Inflammatory macrophage treated with lipopolysaccharide for 4 hours (primary cell): ENCODE results near the gene ZFYVE28.
"Not testable (repeated sequence)": the region's sequence is repeated elsewhere in the genome, so short reads cannot be mapped to it uniquely, and the experiment has no call there.

ENCODE experiments used
- DNase-seq: peaks from one replicate; pipeline ENCODE4 v3.0.0-alpha.2; 2020

Gene ZFYVE28

DNA sequence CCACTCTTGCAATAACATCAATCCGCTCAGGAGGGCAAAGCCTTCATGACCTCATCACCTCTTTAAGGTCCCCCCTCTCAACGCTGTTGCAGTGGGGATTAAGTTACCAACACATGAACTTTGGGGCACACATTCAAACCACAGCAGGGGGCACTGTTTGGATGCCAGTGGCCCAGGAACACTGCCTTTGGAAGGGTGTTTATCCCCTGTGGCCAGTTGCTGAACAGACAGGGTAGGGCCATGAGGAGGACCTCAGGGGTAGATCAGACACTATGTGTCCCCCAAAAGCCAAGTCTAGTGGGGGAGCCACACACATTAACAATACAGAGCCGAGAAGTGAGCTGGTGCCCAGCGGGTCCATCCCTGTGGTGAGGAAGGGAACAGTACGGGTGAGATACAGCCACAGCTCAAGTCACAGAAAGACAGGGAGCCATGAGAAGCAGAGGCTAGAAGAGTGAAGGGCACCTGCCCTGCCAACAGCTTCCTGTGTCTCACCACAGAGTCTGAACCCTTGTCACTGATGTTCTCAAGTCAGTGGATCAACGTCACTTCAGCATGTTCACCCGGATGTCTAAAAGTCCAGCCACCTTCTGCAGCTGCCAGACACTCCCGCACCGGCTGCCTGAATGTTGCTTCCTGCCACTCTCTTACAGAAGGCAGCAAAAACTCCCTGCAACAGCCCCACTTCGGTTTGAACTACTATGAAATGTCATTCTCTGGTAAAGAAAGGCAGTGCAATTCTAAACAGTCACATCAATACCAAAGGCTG lies 136.7 kb downstream of the ZFYVE28 start:
- DNase-seq = peak; percentile 13

DNA sequence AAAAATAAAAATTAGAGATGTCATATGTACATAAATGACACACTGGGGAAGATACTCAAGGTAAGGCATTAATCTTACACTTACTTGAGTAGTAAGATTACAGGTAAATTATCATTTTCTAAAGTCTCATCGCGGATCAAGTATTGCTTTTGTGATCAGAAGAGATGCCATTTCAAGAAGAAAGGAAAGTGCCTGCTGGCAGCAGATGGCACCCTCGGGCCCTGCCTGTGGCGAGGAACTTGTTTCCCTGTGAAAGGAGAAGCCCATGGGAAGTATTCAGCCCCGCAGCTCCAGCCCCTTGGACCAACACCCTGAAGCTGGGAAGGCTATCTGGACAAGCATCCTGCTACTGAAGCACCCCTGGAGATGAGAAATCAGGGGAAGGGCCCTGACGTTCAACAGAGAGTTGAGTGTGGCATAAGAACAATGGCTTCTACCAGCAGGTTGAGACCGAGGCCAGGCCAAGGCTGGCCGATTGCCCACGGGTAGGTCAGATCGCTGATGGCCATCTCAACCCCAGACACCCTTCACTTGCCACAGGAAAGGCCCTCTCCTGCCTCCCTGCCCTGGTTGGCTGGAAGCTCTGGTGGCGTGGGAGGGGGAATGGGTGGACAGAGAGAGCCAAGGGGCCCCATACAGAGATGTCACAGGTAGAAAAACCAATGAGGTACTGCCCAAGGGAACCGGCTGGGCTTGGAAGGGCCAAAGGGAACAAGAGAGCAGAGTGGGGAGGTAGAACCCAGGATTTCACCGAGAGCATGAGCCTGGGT lies 137.7 kb downstream of the ZFYVE28 start:
- no peak for DNase-seq

DNA sequence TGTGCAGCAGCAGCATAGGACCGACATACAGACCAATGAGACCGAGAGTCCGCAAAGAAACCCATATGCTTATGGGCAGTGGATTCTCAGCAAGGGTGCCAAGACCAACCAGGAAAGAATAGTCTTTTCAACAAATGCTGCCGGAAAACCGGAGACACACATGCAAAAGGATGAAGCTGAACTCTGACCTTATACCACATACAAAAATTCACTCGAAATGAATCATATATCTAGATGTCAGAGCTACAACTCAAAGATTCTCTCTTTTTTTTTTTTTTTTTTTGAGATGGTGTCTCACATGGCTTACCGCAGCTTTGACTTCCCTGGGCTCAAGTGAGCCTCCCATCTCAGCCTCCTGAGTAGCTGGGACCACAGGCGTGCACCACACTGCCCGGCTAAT lies 140.5 kb downstream of the ZFYVE28 start:
- DNase-seq = no peak

DNA sequence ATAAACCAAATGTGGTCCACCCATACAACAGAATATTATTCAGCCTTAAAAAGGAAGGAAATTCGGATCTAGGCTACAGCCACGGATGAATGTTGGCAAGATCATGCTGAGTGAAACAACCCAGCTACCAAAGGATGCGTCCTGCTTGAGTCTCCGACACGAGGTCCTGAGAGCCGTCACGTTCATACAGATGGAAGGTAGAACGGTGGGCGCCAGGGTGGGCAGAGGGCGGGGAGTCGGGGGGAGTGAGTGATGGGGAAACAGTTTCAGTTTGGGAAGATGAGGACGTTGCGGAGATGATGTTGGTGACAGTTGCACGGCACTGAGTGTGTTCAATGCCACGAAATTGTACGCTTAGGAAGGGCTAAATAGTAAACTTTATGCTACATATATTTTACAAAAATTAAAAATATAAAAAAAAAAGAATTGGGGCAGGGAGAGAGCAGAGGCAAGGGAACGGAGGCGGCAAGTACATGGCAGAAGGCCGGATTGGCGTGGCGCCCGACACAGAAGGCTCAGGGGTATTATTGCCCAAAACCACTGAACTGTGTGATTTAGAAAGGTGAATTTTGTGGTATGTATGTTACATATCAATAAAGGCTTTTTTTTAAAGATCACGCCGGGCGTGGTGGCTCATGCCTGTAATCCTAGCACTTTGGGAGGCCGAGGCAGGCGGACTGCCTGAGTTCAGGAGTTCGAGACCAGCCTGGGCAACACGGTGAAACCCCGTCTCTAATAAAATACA lies 141.7 kb downstream of the ZFYVE28 start:
- no peak for DNase-seq

DNA sequence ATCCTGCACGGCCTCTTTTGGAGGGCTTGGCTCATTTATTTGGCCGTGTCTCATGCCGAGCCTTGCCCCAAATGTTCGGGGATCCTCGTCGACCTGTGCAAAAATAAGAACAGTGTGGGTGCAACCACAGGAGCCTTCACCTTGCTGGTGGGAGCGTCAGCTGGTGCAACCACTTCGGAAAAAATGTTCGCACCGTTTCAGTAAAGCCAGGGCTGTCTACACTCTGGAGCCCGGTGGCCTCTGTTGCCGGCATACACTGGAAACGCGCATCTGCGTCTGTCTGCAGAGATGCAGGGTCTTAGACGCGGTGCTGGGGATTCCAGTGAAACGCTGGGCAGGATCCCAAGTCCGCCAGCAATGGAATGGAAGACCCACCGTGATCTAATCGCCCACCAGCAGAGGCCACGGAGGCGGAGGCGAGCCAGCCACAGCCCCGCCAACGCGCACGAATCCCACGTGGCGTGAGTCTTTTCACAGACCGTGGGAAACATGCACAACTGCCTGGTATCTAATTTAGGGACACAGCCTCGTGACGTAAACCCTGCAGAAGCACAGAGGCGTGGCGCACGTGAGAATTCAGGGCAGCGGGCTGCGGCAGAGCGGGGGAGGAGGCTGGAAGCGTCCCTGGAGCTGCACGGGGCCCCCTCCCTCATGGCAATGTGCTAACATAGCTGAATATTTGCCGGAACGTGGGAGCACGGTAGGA lies 142.7 kb downstream of the ZFYVE28 start:
- no peak for DNase-seq

DNA sequence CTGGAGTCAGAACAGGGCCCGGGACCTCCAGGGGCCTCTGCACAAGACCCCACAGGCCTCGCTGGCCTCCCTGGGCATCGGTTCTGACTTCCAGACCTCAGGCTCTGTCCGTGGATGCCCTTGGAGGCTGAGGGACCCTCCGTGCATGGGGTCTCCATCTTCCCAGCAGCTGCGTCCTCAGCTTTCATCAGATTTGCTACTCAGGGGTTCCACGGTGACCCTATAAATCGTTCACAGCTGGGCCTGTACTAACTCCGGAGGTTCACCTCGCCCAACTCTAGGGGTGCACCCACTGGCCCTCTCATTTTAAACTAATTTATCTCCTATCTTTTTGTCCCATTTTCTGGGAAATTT lies 143.4 kb downstream of the ZFYVE28 start:
- not testable (repeated sequence) for DNase-seq

DNA sequence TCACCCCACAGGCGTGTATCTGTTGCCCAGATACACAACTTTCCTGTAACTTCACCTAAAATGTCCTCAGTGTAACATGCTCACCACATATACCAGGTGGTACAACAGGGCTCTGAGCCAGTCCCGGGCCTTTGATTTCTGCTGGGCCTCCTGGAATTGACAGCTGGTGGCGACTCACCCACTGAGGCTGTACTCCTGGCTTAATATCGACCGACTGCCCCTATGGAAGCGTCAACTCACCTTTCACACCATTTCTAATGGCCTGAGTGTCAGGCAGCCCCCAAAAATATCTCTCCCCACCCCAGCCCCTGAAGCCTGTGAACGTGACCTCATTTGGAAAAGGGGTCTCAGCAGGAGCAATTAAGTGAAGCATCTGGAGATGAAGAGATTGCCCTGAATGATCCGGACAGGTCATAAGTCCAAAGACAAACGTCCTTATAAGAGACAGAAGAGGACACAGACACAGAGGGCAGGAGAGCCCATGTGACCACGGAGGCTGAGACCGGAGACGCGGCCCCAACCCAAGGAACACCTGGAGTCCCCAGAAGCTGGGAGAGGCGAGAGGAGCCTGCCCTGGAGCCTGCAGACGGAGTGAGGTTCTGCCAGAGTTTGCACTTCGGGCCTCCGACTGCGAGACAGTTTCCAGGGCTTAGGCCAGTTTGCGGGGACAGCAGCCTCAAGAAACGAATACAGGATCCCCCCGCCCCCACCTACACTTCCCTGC lies 144.0 kb downstream of the ZFYVE28 start:
- no peak for DNase-seq

DNA sequence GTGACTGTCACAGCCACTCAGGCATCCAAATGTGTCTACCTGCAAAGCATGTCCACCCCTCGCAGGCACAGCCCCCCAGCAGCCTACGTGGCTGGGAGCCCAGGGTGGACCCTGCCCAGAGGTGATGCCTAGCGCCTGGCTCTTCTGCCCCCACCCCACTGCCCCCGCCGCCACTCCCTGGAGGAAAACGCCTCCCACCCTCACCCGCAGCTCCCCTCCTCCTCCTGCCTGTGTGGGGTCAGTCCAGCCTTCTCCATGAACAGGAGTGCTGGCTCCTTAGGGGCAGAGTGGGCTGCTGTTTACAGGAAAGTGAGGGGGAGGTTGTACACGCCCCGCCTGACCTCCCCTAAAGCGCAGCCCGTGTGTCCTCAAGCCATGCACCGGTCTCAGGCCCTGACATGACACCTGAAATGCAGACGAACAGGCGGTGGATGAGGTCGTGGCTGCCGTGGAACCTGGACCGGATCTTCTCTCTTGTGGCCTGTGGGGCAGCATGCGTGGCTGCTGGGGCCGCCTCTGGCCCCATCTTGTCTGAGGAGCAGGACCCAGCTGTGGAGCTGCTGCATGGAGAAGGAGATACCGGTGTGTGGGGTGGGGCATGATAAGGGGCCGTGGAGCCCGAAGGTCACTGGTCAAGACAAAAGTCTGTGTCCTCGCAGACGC lies 144.7 kb downstream of the ZFYVE28 start:
- no peak for DNase-seq

DNA sequence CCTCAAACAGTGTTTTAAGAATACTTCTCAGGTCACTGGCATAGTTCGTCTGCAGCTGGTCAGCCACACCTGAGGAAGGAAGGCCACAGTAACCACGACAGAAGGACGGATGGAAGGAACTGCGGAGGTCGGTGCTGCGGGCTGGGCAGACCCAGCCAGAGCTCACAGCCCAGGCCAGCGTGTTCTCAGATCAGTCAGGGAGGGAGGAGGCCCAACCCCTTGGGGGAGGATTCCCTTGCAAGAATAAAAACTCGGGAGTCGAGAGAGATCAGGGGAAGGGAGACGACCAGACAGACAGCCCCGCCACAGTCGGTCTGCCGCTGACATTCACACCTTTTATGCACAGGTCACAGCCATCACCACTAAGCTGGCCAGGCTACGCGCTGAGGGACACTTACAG lies 145.2 kb downstream of the ZFYVE28 start:
- DNase-seq = no peak

DNA sequence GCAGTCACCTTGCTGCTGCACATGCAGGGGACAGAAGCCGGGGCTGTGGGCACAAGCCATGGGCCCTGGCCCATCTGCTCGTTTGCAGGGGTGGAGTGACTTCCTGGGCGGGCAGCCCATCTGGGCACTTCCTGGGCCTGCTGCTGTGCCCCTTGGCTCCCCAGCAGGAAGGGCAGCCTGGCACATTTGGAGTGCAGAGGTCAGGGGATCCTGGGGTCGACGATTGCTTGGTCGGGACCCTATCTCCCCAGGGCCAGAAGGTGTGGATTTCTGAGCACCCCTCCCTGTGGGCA lies 145.7 kb downstream of the ZFYVE28 start:
- DNase-seq = no peak

DNA sequence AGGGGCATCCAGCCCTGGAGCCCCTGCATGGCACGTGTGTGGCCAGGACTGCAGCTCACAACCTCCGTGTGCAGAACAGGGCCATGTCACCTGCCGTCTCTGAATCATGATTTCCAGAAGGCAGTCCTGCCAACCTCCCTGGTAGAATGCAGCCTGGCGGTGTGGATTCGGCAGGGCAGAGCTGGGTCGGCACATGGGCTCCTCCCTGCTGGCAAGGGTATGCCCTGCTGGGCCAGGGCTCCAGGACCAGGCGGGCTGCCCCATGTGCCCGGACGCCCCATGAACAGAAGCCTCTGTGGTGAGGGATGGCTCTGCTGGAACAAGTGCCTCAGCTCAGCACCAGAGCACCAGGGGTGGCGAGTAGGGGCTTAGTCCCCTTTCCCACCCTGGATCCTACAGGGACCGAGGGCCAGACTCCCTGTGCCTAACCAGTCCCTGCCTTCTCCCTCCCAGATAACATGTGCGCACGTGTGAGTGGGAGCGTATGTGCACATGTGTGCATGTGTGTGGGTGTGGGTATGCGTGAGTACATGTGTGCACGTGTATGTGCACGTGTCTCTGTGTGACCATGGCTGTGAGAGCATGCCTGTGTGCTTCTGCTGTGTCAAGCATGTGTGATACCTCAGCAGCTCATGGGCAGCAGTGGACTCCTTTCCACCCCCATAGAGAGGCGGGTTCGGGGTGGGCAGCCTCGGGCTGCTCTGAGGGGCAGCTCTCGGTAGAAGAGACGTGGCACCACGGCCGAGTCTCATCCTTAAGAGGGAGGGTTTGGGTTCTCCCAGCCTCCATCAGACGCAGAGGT lies 146.2 kb downstream of the ZFYVE28 start:
- no peak for DNase-seq

DNA sequence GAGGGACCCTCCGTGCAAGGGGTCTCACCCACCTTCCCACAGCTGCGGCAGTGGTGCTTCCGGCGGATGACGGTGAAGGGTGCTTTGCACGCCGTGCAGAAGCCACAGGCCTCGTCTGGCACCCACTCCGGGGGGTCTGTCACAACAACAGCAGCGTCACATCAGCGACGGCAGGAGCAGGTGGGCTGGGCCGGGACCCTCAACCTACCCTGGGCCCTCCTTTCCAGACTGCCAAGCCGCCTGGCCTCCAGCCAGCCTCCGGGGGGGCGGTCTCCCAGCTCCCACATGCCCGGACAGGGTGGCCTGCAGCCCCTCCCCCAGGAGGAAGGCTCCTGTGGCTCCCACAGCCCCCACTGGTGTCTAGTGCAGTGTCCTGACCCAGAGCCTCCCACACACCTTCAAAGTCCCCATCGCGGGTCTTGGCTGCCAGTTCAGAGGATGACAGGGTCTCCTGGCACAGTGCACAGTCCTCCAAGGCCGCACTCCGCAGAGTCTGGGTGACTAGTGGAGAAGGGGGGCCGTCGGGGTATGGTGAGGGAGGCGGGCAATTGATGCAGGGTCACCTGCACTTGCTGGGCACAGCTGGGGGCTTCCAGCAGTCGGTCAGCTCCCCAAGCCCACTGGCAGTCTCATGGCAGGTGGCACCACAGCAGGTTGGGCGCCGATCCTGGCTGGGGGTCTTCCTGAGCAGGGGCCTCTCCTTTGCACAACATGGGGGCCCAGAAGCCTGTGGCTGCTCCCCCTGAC lies 147.0 kb downstream of the ZFYVE28 start:
- DNase-seq = no peak

DNA sequence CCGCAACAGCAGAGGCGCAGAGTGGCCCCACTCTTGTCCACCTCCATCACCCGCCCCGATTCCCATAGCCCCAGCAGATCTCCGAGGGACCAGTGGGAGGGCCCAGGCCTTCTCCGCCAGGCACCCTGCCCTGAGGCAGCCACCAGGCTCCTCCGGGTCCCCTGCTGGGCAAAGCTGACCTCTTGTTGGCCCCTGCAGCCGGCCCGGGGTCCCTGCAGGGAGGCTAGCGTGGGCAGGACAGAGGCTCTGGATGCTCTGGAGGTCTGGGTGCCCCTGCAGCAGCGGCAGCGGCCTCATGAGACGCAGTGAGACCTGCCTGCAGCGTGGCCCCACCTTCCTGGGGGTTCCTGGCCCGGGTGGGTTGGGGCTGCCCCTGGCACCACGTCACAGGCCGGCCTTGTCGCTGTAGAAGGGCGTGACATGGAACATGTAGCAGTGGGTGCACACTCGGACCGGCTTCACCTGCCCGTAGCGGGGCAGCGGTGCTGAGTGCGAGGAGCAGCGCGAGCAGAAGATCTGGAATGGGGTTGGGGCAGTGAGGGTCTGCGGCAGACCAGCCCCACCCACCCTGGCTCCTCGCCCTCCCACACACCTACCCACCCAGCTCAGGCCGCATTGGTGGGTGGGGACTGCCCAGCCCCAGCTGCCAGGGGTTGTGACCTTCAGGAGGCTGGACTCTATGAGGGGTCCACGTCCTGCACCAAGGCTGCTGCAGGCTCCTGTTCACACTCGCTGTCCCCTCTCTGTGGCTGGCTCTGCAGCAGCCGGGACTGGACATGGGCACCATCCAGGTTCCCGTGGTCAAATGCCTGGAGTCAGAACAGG lies 147.9 kb downstream of the ZFYVE28 start:
- DNase-seq = no peak

DNA sequence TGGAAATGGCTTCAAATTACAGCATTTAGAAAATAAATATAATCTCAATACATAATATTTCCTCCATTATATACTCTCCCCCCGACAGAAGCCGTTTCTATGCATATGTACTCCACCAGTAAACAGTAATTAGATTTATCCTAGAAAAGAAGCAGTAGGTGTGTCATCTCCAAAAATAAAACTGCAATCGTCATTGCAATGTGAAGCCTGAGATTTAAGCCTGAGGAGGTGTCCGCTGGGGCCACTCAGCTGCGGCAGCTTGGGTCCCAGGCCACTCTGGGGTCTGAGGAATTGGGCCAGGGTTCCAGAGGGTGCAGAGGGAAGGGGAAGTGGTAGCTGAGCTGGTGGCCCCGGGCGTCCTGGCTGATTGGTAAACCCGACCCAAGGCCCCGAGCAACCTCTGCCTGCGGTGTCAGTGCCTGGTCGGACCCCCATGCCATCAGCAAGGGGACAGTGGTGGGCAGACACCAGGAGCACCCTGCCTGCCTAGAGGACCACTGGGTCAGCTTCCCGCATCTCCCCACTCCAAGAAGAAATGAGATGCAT lies 148.8 kb downstream of the ZFYVE28 start:
- no peak for DNase-seq

DNA sequence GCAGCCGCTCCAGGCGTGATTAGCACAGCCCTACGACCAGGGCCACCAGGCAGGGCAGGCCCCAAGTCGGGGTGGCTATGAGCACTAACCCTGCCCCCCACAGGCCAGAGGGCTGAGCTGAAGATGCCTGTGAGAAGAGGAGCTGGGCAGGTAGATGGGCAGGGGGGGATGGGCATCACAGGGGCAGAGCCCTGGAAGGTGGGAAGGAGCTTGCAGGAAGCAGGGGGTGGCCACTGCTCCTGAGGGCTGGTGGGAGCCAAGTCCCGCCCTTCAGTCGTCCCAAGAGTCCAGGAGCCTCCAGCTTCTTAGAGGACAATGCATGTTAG lies 149.3 kb downstream of the ZFYVE28 start:
- DNase-seq = no peak

DNA sequence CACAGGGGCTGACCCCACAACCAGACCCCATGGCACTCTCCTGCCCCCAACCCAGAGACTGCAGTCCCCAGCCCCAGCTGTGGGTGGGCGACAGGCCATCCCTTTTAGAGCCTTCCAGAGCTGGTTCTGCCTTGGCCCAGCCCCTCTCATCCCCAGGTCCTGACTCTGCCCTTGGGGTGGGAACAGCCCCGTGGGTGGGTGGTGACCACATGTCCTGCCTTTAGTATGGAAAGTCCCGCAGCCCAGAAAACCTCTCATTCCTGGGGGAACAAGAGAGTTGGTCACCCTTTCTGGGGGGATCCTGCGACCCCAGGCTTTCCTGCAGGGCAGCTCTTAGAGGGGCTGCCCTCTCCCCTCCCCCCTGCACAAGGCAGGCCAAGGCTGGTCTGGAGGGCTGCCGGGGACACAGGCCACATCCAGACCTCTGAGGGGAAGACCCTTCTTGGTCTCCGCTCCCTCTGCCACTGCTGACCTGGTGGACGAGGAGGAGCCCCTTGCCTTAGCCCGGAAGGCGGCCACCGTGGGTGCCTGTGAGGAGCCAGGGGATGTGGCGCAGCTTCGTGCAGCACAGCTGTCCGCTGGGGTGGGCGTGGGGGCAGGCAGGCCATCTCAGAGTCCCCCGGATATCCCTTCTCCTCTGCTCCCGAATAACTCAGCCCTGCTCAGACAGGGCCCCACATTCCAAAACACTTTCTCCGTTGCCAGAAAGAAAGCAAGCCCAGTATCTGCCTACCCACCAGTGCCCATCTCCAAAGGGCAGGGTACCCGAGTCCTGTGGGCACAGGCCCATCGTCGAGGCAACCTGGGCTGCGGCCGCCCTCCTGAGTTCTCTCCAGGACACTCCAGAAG lies 149.9 kb downstream of the ZFYVE28 start:
- no peak for DNase-seq

DNA sequence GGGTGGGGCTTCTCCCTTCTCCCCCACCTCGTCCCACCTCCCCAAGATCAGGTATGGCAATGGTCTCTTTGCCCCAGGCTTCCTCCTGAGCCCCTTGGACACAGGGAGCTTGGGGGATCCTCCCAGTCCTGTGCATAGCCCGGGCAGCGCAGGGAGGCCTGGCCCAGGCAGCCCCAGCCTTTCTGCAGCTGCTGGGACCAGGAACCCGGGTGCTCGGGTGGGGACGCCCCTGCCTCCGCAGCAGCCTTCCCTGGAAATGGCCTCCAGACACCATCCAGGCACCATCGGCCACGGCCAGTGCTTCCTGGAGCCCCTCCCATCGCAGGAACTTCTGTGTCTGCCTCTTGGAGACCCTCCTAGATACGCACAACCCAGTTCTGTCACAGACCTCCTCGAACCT lies 150.6 kb downstream of the ZFYVE28 start:
- no peak for DNase-seq

DNA sequence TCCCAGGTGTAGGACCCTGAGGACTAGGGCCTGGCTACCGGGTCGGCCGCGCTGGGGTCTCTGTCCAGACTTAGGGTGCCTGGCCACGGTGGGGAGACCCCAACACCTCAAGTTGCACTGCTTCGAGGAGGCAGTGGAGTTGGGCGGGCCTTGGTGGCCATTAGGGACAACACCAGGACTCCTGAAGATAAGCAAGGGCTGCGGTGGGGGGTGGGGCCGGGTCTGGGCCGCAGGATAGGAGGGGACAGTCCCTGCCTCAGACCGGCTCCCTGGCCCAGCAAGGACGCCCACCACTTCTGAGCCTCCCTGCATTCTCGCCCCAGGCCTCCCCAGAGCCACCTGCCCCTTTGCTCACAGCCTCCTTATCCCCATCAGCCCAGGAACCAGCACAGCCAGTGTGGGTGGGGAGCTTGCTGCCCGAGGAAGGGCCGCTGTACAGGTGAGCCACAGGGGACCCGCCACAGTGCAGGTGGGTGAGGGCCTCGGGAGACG lies 151.1 kb downstream of the ZFYVE28 start:
- DNase-seq = no peak
